Measurements from ENCODE around the gene SRP54.
A peak's percentile ranks its signal among the peaks of the same experiment; 100 is the strongest.
"Not testable (repeated sequence)": the region's sequence is repeated elsewhere in the genome, so short reads cannot be mapped to it uniquely, and the experiment has no call there.

SRP54 gene

DNA sequence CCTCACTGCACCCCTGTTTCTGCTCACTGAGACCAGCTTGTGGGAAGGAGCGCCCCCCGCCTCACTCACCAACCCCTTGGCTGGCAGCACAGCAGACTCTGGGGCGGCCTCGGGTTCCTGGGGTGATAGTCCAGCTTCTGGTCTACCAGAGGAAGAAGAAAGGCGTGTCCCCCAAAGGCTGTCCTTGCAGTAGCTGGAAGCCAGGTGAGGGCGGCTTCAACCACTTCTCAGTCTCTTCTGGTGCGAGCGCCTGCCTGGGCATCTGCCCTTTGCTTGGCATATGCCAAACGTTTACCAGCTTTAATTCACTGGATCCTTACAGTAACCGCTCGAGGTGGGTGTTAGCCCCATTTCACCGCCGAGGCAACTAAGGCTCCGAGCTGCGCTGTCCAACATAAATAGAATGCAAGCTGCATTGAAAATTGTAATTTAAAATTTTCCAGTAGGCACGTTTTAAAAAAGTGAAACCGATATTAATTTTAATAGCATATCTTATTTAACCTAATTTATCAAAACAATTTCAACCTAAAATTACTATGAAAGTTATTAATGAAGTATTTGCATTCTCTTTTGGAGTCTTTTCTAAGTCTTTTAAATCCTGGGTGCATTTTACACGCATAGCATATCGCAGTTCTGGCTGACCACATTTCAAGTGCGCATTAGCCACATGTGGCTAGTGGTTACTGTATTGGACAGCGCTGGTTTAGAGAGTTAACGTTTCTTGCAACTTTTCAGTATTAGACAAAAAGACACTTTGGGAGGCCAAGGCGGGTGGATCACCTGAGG is 64.2 kb downstream of the SRP54 start:
- peak overlapping the region; percentile 98 for H3K27ac Mint-ChIP-seq
- H3K9me3 Mint-ChIP-seq, result no peaks in the 10 kb centered on the region
- H3K4me3 Mint-ChIP-seq, result peak overlapping the region; percentile 89
- H3K27me3 Mint-ChIP-seq (ENCODE audit: low read depth), result no peaks in the 10 kb centered on the region
- H3K36me3 Mint-ChIP-seq (ENCODE audit: low read depth), result peaks cover 15% of the 10 kb centered on the region
- H3K4me1 Mint-ChIP-seq (ENCODE audit: low read depth), result peaks cover 25% of the 10 kb centered on the region

DNA sequence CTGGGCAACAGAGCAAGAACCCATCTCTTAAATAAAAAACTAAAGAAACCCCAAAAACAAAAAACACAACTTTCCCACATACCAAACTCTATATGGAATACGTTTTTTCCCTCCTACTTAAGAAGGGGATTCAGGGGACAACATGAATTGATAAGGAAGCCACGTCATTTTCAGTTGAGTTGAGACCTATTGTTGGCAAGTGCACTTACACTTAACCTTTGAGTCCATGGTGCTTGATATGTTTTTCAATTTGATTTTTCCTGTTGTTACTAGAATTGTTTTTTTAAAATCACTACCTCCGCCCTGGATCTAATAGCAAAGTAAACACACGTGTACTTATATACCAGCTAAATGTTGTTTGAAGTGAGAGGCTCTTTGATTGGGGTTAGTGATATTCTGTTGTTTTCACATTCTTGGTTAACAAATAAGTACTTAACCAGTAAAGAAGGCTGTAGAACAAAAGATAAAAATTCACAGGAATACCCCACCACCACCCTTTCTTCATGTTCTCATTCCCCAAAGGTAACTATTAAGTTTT is 65.3 kb downstream of the SRP54 start:
- Mint-ChIP-seq H3K4me3 (peak overlapping the region; percentile 89), H3K27ac (peak overlapping the region; percentile 21), H3K27me3 (ENCODE audit: low read depth) (no peaks in the 10 kb centered on the region), H3K9me3 (no peaks in the 10 kb centered on the region), H3K36me3 (ENCODE audit: low read depth) (peaks cover 19% of the 10 kb centered on the region), H3K4me1 (ENCODE audit: low read depth) (peaks cover 25% of the 10 kb centered on the region)

DNA sequence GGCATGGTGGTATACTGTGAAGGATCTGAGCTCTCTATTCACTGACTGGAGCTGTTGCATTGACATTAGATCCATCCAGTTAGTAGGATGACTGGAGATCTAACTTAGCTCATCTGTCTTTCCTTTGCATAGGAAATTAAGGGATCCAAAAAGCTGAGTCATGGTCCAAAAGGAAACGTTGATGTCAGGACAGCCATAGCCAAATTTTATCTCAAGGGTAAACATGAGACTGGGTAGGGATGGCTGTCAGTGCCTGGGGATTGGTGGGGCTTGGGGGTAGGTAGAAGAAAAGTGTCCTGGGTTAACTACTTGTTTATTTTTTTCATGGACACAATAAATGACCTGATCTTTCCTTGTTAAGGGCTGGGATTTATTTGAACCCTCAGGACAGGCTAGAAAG is 67.9 kb downstream of the SRP54 start:
- Mint-ChIP-seq H3K27ac (no peak overlapping the region), H3K36me3 (ENCODE audit: low read depth) (peaks cover 22% of the 10 kb centered on the region), H3K4me1 (ENCODE audit: low read depth) (peaks cover 17% of the 10 kb centered on the region), H3K9me3 (no peaks in the 10 kb centered on the region), H3K27me3 (ENCODE audit: low read depth) (no peaks in the 10 kb centered on the region), H3K4me3 (no peak overlapping the region)

DNA sequence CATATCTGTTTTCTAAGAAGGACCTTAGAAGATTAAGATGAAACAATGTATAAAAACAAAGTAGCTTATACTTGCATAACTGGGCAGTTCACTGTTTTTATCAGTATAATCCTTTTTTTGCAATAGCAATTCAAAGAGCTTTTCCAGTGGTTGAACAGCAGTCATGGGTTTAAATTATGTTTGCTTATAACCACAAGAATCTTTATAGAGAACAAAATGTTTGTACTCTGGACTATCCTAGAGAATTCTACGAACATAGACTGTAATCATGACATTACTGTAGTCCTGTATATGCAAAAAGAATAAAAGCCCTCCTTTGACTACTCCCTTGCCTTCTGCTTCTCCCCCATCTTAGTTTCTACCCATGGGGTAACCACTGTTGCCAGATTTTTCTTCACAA is 69.0 kb downstream of the SRP54 start:
- H3K4me3 Mint-ChIP-seq, result no peak overlapping the region
- peaks cover 14% of the 10 kb centered on the region for H3K4me1 Mint-ChIP-seq (ENCODE audit: low read depth)
- no peak overlapping the region for H3K27ac Mint-ChIP-seq
- H3K27me3 Mint-ChIP-seq (ENCODE audit: low read depth), result no peaks in the 10 kb centered on the region
- H3K9me3 Mint-ChIP-seq, result no peaks in the 10 kb centered on the region
- H3K36me3 Mint-ChIP-seq (ENCODE audit: low read depth), result peaks cover 27% of the 10 kb centered on the region

DNA sequence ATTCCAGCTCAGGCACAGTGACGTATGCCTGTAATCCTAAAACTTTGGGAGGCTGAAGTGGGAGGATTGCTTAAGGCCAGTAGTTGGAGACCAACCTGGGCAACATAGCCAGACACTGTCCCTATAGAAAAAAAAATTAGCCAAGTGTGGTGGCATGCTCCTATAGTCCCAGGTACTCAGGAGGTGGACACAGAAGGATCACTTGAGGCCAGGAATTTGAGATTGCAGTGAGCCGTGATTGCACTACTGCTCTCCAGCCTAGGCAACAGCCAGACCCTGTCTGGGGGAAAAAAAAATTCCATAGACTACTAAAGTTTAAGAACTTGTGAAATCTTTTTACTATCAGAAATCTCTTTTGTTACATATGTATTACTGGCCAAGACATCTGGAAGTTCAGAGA is 69.8 kb downstream of the SRP54 start:
- H3K27me3 Mint-ChIP-seq (ENCODE audit: low read depth), result no peaks in the 10 kb centered on the region
- no peak overlapping the region for H3K4me3 Mint-ChIP-seq
- H3K9me3 Mint-ChIP-seq, result no peaks in the 10 kb centered on the region
- peaks cover 15% of the 10 kb centered on the region for H3K4me1 Mint-ChIP-seq (ENCODE audit: low read depth)
- H3K27ac Mint-ChIP-seq, result no peak overlapping the region
- peaks cover 28% of the 10 kb centered on the region for H3K36me3 Mint-ChIP-seq (ENCODE audit: low read depth)

DNA sequence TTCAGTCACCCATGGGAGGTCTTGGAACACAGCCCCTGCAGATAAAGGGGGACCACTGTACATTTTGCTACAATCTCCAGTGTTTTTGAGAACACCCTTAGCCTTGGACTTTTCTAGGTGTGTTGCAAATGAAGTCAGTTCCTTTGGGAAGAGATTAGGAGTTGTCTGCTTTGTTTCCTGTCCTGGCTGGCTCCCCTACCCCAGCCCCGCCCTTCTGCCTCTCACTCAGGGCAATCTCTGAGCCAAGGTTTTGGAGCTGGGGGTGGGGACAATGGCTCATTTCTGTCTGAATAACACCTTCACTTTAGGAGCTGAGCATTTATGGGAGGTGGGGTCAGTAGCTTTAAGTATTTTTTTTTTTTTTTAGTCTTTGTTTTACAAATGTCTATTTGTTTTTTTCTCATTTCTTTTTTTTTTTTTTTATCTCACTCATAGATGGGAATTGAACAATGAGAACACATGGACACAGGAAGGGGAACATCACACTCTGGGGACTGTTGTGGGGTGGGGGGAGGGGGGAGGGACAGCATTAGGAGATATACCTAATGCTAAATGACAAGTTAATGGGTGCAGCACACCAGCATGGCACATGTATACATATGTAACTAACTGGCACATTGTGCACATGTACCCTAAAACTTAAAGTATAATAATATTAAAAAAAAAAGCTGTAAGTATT is 78.5 kb downstream of the SRP54 start:
- not testable (repeated sequence) for H3K9me3 Mint-ChIP-seq; H3K27me3 Mint-ChIP-seq (ENCODE audit: low read depth); H3K4me3 Mint-ChIP-seq
- H3K27ac Mint-ChIP-seq, result peak overlapping the region; percentile 31
- peaks cover 16% of the 10 kb centered on the region for H3K4me1 Mint-ChIP-seq (ENCODE audit: low read depth)
- H3K36me3 Mint-ChIP-seq (ENCODE audit: low read depth), result peaks cover 22% of the 10 kb centered on the region

DNA sequence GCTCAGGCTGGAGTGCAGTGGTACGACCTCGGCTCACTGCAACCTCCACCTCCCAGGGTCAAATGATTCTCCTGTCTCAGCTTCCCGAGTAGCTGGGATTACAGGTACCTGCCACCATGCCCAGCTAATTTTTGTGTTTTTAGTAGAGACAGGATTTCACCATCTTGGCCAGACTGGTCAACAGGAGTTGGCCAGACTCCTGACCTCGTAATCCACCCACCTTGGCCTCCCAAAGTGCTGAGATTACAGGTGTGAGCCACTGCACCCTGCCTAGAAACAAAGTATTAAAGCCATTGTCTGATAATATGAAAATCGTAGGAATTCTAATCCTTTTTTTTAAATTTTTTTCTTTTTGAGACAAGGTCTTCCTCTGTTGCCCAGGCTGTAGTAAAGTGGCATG is 82.9 kb downstream of the SRP54 start:
- H3K9me3 Mint-ChIP-seq; H3K27me3 Mint-ChIP-seq (ENCODE audit: low read depth); H3K4me3 Mint-ChIP-seq; H3K27ac Mint-ChIP-seq; H3K4me1 Mint-ChIP-seq (ENCODE audit: low read depth): not testable (repeated sequence)
- H3K36me3 Mint-ChIP-seq (ENCODE audit: low read depth), result peaks cover 22% of the 10 kb centered on the region

DNA sequence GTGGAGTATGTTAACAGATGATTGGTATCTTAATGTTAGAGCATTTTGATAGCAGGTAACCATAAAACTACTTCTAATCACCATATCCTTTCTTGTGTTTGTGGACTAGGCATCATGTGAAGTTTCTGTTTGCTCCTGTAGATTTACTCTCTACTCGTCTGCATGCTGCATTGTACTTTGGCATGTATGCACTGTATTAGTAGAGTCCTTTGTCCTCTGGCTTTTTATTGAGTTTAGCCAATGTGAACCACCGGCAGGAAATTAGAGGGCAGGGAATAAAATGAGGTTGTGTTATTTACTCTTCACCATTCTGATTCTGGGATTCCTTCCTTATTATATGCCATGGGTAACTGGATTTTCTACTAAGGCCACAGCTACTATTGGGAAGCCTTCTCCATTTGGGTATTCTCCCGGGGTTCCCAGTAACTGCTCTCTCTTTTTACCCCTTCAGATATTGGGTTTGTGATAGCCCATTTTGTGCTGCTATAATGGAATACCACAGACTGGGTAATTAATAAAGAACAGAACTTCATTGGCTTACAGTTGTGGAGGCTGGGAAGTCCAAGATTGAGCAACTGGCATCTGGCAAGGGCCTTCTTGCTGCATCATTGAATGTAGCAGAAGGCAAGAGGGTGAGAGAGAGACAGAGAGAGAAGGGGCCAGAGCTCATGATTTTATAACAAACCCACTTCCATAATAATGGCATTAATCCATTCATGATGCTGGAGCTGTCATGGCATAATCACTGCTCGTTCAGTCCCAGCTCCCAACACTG is 85.6 kb downstream of the SRP54 start:
- peaks cover 28% of the 10 kb centered on the region for H3K36me3 Mint-ChIP-seq (ENCODE audit: low read depth)
- no peak overlapping the region for H3K4me3 Mint-ChIP-seq
- H3K27ac Mint-ChIP-seq, result no peak overlapping the region
- H3K27me3 Mint-ChIP-seq (ENCODE audit: low read depth), result no peaks in the 10 kb centered on the region
- no peaks in the 10 kb centered on the region for H3K4me1 Mint-ChIP-seq (ENCODE audit: low read depth)
- H3K9me3 Mint-ChIP-seq, result no peaks in the 10 kb centered on the region

DNA sequence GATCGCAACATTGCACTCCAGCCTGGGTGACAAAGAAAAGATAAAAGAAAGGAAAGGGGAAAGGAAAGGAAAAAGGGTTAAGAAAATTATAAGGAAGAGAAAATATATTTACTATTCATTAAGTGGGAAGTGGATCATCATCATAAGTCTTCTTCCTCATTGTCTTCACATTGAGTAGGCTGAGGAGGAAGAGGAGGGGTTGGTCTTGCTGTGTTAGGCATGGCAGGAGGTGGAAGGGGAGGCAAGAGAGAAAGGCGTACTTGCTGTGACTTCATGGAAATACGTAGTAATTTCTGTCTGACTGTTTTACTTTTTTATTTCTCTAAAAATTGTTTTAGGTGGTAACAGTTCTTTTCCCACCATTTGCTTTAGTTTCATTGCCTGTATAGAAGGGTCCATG is 89.4 kb downstream of the SRP54 start:
- Mint-ChIP-seq H3K9me3 (no peaks in the 10 kb centered on the region), H3K36me3 (ENCODE audit: low read depth) (peaks cover 33% of the 10 kb centered on the region), H3K4me1 (ENCODE audit: low read depth) (no peaks in the 10 kb centered on the region), H3K27me3 (ENCODE audit: low read depth) (no peaks in the 10 kb centered on the region), H3K27ac (no peak overlapping the region), H3K4me3 (no peak overlapping the region)

DNA sequence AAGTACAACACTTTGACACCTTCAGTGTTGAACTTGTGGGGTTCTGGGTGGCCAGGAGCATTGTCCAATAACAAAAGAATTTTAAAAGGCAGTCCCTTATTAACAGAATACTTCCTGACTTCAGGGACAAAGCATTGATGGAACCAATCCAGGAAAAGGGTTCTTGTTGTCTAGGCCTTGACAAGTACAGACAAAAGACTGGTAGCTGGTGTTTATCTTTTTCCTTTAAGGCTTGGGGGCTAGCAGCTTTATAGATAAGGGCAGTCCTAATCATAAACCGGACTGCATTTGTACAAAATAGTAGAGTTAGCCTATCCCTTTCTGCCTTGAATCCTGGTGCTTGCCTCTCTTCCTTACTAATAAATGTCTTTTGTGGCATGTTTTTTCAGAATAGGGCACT is 90.7 kb downstream of the SRP54 start:
- Mint-ChIP-seq H3K4me3 (no peak overlapping the region), H3K36me3 (ENCODE audit: low read depth) (peaks cover 23% of the 10 kb centered on the region), H3K27me3 (ENCODE audit: low read depth) (no peaks in the 10 kb centered on the region), H3K27ac (no peak overlapping the region), H3K9me3 (no peaks in the 10 kb centered on the region), H3K4me1 (ENCODE audit: low read depth) (no peaks in the 10 kb centered on the region)

DNA sequence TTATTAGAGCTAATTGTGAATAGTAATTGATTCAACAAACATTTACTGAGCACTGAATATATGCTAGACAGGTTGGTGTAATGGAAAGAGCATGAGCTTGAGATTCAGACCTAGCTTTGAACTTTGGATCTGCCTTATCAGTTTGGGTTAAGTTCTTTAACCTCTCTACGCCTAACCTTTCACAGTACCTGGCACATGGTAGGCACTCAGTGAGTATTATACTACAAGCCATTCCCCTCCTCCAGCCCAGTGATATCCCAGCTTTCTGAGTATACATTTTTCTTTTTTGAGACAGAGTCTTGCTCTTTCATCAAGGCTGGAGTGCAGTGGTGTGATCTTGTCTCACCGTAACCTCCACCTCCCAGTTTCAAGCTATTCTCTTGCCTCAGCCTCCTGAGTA is 95.3 kb downstream of the SRP54 start:
- H3K36me3 Mint-ChIP-seq (ENCODE audit: low read depth), result peaks cover 15% of the 10 kb centered on the region

More for the DNA sequence above, 95.3 kb downstream of the SRP54 start:
- Mint-ChIP-seq H3K27me3 (ENCODE audit: low read depth) (no peaks in the 10 kb centered on the region), H3K9me3 (no peaks in the 10 kb centered on the region), H3K4me1 (ENCODE audit: low read depth) (no peaks in the 10 kb centered on the region), H3K27ac (no peak overlapping the region), H3K4me3 (no peak overlapping the region)

All from T-helper 1 cell treated with Interleukin-12 subunit alpha and Interleukin-12 subunit beta and Interleukin-4 antibody, amounts not matched to agents 30 μg/mL and 1 μg/mL, for 36 hours (primary cell).